Kidney epithelial cell (primary cell): ENCODE measurements around the gene TNFRSF17. TPM values are rescaled to one million over a fixed set of nuclear protein-coding genes. Genes with fewer than 3 reads are reported as not detected.

ENCODE experiments used
- DNase-seq: peaks from one replicate; pipeline ENCODE4 v3.0.0-alpha.2; 2010; ENCODE audit warnings: low read depth
- H3K27me3 ChIP-seq: 2 replicates; pipeline ENCODE4 v1.6.0; 2011; ENCODE audit warnings: low read length; ENCODE audit not compliant: control insufficient read depth, insufficient read depth
- H3K36me3 ChIP-seq: 2 replicates; pipeline ENCODE4 v1.5.1; 2011; ENCODE audit warnings: low read length; ENCODE audit not compliant: control insufficient read depth, insufficient read depth
- H3K4me3 ChIP-seq: 2 replicates; pipeline ENCODE4 v1.5.1; 2011; ENCODE audit warnings: low read depth, mild to moderate bottlenecking, control low read depth, low read length
- total RNA-seq: library from RNA; depleted of rRNA; stranded (reverse); fragments of >200 nt; gene quantifications from 2 replicates; pipeline ENCODE4 v1.2.3, GENCODE V29; 2015
- TF ChIP-seq, protein P1 (sequence below): IDR thresholded peaks from 2 replicates; pipeline ENCODE4 v1.5.1; 2011; ENCODE audit warnings: mild to moderate bottlenecking, moderate library complexity, low read length, control low read depth, inconsistent platforms; ENCODE audit not compliant: insufficient read depth, poor library complexity, severe bottlenecking

The TNFRSF17 gene
- total RNA-seq, 1 donor from 2014 or later, result not detected

DNA sequence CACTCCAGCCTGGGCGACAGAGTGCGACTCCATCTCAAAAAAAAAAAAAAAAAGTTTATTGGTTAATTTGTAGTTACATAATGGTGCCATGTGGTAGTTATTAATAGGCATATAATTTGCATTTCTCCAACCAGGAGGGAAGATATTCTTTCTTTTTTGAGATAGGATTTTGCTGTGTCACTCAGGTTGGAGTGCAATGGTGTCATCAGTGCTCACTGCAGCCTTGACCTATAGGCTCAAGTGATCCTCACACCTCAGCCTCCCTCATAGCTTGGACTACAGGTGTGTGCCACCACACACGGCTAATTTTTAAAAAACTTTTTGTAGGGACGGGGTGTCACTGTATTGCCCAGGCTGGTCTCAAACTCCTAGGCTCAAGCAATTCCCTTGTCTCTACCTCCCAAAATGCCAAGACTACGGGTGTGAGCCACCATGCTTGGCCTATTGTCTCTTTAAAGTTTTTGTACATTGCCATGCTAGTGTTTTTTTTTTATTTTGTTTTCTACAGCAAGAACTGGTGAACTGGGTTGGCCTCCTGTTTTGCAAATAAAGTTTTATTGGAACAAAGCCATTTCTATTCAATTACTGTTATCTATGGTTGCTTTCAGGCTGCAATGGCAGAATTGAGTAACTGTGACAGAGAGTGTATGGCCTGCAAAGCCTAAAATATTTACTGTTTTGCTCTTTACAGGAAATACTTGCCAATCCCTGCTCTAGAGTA is 23.4 kb downstream of the TNFRSF17 start:
- DNase-seq, result no peak
- TF ChIP-seq, protein P1, sequence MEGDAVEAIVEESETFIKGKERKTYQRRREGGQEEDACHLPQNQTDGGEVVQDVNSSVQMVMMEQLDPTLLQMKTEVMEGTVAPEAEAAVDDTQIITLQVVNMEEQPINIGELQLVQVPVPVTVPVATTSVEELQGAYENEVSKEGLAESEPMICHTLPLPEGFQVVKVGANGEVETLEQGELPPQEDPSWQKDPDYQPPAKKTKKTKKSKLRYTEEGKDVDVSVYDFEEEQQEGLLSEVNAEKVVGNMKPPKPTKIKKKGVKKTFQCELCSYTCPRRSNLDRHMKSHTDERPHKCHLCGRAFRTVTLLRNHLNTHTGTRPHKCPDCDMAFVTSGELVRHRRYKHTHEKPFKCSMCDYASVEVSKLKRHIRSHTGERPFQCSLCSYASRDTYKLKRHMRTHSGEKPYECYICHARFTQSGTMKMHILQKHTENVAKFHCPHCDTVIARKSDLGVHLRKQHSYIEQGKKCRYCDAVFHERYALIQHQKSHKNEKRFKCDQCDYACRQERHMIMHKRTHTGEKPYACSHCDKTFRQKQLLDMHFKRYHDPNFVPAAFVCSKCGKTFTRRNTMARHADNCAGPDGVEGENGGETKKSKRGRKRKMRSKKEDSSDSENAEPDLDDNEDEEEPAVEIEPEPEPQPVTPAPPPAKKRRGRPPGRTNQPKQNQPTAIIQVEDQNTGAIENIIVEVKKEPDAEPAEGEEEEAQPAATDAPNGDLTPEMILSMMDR, result no peak
- H3K27me3 ChIP-seq, result no peaks in the 10 kb centered on the region
- H3K36me3 ChIP-seq, result no peaks in the 10 kb centered on the region
- H3K4me3 ChIP-seq, result no peak overlapping the region

DNA sequence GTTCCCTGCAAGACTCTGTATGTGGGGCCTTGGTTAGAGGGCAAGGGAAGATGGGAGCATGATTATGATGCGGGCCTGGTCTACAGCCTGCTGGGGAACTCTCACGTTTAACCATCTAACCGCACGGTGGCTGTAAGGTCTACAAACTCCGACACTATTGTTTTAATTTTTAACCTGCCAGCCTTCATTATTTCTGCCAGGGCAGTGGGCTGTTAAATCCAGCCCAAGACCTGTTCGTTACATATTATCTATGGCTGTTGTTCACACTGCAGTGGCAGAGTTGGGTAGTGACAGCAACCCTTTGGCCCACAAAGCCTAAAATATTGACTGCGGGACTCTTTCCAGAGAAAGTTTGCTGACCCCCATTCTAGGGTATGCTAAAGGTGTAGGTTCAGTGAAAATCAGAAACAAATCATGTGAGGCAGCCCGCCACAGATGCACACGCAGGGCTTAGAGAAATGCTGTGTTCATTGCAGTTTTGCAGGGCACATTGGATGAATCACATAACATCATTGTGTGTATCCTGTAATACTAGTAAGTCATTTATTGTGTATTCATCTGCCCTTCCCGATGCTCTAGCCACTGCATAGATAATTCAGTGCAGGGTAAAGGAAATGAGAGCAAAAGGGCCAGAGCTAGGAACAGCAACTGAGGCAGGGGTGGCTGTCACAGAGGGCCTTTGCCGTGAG is 25.8 kb downstream of the TNFRSF17 start:
- TF ChIP-seq, protein P1, result no peak
- H3K27me3 ChIP-seq, result no peaks in the 10 kb centered on the region
- no peaks in the 10 kb centered on the region for H3K36me3 ChIP-seq
- no peak for DNase-seq
- H3K4me3 ChIP-seq, result no peak overlapping the region

GRCh38 chr16:11992008-11992584 is 27.1 kb downstream of the TNFRSF17 start:
- Histone ChIP-seq H3K36me3 (no peaks in the 10 kb centered on the region), H3K27me3 (no peaks in the 10 kb centered on the region), H3K4me3 (no peak overlapping the region)
- TF ChIP-seq, protein P1, result no peak
- no peak for DNase-seq

- TF ChIP-seq, protein P1, result no peak
- DNase-seq, result no peak
- H3K36me3 ChIP-seq, result no peaks in the 10 kb centered on the region
- H3K4me3 ChIP-seq, result no peak overlapping the region
- H3K27me3 ChIP-seq, result no peaks in the 10 kb centered on the region
These were observed 27.8 kb downstream of the TNFRSF17 start for GRCh38 chr16:11992586-11993524.

DNA sequence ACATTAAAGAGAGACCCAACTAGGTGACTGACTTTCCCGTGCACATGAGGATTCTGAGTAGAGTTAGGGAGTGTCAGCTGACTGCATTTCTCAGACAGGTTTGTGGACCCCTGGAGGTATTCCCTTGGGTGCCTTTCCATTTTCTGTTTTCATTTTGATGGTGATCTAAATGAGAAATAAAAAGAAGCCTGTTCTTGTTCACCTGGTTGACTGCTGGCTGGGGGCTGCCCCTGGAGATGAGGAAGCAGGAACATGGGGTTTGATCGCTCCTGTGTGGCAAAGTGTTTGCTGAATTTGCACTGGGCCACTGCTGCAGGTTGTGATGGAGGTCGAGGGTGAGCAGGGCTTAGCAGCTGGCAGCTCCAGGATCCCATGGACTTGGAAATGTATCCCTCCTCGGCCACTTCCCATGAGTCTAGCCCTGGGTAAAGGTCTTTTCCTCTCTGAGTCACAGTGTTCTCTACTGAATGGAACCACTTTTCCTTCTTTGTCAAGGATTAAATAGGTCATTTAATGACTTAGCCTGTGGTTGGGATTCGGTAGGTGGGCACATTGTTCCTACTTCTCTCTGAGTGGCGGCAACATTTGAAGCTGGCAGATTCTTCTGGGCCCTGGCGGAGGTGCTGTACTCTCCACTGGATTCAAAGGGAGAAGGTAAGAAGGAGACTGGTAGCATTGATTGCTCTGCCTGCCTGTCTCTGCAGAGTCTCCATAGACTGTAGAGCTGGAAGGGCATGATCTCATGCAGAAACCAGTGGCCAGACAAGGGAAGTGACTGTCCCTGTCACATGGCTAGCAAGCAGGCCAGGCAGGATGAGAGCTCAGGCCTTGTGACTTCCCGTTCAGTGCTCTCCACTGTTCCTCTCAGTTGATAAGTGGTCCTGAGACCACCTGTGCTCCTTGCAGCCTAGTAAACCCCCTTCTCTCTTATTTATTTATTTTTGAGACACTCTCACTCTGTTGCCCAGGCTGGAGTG is 29.4 kb downstream of the TNFRSF17 start:
- DNase-seq, result no peak
- H3K36me3 ChIP-seq, result no peaks in the 10 kb centered on the region
- H3K4me3 ChIP-seq, result no peak overlapping the region
- H3K27me3 ChIP-seq, result no peaks in the 10 kb centered on the region
- TF ChIP-seq, protein P1, result no peak
